NCI-H82 (cell line): Measurements from ENCODE around the gene ASPDH.
A peak's percentile ranks its signal among the peaks of the same experiment; 100 is the strongest.
"Not testable (repeated sequence)": the region's sequence is repeated elsewhere in the genome, so short reads cannot be mapped to it uniquely, and the experiment has no call there.

ENCODE experiments used
- DNase-seq: peaks from one replicate; lab custom pipeline; 2025; lab: John Stamatoyannopoulos, UW

The ASPDH gene

GRCh38 chr19:50547385-50548190 lies 33.9 kb upstream of the ASPDH start:
- DNase-seq: no peak

DNA sequence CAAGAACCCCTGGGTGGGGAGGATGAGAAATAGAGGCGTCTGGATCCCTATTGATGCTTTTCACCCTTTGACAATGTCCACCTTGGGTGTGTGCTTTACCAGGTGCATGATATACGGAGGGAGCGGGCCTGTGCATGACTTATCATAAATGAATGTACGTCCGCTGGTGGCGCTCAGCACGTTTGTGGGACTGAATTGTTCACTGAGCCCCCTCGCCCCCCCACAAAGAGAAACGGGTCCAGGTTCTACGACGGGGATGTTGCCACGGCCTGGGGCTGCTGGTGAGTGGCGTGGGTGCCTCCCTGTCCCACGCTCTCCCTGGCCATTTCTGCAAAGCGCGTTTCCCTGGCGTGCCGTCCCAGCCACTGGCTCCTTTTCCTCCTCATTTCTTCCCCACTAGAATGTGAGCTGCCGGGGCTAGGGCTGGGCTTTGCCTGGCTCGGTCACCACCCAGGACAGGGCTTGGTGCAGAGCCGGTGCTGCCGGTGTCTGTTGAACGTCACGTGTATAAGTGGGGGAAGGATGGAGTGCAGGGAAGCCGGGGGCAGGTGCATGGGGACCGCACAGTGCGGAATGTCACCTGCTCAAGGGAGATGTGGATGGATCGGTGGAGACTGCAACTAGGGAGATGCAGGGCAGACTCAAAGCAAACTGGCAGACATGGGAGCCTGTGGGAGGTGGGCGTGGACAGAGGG lies 33.0 kb upstream of the ASPDH start:
- no peak for DNase-seq

GRCh38 chr19:50542943-50543342 lies 29.2 kb upstream of the ASPDH start:
- DNase-seq: no peak

DNA sequence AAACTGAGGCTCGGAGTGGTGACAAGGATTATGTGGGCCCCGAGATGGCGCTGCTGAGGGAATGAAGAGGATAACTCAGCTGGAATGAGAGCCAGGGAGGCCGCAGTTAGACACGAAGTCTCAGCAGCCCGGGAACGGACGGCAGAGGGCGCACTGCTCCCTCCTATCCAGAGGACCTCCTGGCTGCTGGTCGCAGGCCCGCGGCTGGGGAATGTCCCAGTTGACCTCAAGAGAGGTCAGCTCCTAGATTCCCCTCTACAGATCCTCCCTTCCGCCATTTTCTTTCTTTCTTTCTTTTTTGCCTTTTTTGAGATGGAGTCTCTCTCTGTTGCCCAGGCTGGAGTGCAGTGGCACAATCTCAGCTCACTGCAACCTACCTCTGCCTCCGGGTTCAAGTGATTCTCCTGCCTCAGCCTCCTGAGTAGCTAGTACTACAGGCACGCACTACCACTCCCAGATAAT lies 24.1 kb upstream of the ASPDH start:
- peak; percentile 84 for DNase-seq

DNA sequence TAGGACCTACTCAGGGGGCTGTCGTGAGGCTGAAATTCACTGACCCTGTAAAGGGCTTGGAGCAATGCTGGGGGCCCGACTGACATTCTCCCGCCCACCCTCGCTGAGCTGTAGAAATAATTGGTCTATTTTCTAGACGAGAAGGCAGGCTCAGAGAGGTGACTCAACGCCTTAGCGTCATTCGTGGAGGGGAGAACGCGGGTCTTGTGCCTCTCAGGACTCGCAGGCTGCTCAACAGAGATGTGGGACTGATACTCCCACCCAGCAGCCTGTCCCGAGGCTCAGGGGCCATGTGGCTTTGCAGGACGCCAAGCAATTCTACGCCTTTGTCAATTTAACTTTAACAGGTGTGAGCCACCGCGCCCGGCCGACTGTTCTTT lies 23.6 kb upstream of the ASPDH start:
- DNase-seq: no peak

DNA sequence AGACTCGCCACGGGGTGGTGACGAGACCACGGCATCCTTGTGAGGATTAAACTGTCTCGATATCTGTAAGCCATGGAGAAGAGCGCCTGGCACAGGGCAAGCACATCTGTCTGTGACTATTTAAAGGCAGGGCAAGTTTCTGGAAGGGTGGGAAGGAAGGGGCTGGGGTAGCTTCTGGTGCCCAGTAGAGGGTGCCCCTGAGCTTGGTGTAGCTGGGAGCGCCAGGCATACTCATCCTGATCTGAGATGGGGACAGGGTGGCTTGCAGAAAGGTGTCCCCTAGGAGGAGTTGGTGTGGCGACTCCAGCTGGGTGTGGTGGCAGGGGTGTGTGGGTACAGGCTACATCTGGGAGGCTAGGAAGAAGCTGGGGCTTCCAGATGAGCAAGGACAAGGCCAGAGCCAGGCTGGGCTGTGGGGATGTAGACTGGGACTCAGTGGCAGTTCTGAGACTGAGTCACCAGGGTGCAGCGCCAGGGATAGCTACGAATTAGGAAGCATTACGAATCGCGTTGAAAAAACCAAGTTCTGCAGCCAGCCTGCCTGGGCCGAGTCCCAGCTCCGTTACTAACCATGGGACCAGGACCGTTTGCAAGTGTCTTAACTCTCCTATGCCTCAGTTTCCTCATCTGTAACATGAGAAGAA lies 23.1 kb upstream of the ASPDH start:
- no peak for DNase-seq

GRCh38 chr19:50535672-50536187 lies 22.0 kb upstream of the ASPDH start:
- DNase-seq: no peak

GRCh38 chr19:50534478-50534877 lies 20.8 kb upstream of the ASPDH start:
- no peak for DNase-seq

GRCh38 chr19:50532952-50533351 lies 19.2 kb upstream of the ASPDH start:
- no peak for DNase-seq

DNA sequence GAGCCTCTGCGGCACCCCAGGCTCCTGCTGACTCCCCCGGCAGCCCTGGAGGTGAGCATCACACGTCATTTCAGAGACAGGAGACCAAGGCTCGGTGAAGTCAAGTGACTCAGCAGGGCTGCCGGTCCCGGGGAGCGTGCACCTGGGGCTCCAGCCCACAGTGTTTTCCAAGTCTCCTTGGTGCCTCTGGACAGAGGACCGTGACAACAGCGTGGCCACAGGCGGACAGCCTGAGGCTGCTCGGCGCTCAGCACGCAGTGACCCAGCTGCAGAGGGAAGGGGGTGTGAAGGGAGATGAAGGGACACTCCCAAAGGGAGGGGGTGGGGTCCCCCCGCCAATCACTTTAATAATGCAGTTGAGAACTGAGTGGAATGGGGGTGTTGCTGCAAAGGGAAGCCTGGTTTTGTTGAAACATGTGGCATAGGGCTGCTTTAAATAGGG lies 17.5 kb upstream of the ASPDH start:
- no peak for DNase-seq

GRCh38 chr19:50528052-50528451 lies 14.3 kb upstream of the ASPDH start:
- DNase-seq: not testable (repeated sequence)

DNA sequence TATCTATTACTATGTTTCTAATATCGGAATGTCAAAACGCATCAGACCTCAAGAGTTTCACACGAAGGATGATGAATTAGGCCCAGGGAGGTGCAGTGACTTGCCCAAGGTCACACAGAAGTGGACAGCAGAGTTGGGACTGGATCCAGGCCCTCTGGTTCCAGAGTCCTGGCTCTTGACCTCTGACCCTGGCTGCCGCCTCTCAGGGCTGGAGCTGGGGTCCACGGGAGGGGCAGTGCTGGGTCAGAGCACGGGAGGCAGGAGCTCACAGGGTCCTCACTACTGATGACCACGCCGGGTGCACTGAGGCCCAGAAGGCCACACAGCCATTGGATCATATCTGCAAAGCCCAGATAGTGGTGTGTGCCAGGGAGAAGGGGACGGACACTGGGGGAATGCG lies 9.2 kb upstream of the ASPDH start:
- no peak for DNase-seq

DNA sequence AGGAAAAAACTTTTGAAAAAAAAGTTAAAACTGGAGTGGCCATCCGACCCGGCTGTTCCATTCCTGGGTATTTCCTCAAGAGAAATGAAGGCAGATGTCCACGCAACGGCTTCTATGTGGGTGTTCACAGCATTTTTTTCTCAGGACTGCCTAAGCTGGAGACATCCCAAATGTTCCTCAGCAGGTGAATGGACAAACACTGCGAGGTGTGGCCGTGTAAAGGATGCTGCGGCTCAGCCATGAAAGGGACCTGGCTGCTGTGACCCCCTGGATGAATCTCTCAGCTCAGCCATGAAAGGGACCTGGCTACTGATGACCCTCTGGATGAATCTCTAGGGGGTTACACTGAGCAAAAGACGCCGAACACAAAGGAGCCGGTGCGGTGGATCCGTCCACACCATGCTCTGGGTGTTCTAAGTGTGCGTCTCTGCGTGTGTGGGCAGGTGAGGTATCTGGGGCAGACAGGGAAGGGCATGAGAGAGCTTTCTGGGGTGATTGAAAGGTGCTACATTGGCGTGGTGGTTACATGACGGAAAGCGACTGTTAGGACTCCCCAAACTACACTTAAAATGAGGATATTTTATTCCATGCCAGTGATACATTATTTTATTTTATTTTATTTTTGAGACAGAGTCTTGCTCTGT lies 7.2 kb upstream of the ASPDH start:
- DNase-seq: no peak

DNA sequence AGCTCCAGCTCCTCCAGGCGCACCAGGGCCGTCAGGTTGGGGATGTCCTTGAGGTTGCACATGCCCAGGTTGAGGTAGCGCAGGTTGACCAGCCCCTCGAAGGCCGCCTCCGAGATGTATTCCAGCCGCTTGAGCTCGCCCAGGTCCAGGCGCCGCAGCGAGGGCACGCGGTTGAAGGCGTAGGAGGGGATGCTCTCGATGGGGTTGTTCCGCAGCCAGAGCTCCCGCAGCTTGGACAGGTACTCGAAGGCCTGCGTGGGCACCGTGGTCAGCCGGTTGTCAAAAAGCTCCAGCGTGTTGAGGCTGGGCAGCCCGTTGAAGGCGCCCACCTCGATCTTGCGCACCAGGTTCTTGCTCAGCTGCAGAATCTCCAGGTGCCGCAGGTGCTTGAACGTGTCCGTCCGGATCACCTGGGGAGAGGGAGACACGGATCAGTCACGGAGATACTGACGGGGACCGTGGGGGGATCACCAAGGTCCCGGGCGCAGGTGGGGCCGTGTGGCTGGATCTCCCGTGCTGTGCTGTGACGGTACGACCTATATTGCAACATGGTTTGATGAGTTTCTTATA lies 5.4 kb upstream of the ASPDH start:
- DNase-seq: no peak

GRCh38 chr19:50518091-50519005 lies 4.6 kb upstream of the ASPDH start:
- DNase-seq: no peak

DNA sequence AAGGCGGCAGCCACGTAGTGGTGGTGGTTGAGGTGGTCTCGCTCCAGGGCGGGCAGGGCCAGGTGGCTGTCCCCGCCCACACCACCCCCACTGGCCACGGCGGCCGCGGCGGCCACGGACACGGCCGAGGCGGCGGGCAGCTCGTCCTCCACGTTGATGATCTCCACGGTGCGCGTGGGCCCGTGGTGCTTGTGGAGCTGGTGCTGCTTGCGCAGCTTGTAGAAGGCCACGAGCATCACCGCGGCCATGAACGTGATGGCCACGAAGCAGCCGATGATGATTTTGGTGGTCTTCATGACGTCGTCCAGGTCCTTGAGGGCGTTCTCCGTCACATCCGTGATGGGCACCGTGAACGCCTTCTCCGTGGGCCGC lies 4.0 kb upstream of the ASPDH start:
- no peak for DNase-seq

DNA sequence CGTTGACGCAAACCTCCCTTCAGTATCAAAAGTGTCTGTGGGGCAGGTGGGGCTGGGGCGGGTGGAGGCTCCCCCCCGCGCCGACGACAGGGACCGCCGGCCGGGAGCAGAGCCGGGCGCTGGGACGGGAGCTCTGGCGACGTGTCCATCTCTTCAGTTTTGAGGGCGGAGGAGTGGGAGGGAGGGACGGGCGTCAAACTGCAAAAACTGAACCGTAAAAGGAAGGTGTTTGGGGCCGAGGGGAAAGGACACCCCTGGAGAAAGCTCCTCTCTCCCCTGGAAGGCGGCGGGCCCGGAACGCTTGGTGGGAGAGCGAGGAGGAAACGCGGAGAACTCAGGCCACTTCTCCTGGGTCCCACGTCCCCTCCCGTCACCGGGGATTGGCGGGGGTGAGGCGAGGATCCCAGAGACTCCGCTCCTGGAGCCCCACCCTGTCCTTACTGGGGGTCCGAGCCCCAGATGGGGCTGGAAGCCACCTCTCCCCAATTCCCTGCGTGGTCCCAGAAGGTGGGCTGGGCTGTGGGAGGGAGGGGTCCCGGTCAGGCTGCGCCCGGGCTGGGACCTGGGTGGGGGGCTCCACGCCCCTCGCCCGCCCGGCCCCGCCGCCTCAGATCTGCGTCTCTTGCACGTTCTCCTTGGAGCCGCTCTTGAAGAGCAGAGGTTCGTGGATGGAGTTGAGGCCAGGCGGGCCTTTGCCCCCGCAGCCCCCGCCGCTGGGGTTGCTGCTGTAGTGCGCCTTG lies 3.4 kb upstream of the ASPDH start:
- no peak for DNase-seq

GRCh38 chr19:50516456-50516855 lies 2.7 kb upstream of the ASPDH start:
- no peak for DNase-seq

- DNase-seq: no peak
Measured at GRCh38 chr19:50515168-50515561, 1.5 kb upstream of the ASPDH start.
